ENCODE results near the gene TEX101.
"Not testable (repeated sequence)": the region's sequence is repeated elsewhere in the genome, so short reads cannot be mapped to it uniquely, and the experiment has no call there.

Gene TEX101

GRCh38 chr19:43414554-43414953, at the start of gene TEX101:
TEX101 (plus strand) TSS chr19:43414890; CDS start chr19:43415920, 1,030 bp downstream.
- no peak for DNase-seq (ENCODE audit: low read depth)

GRCh38 chr19:43365677-43366076, 49.0 kb upstream of the TEX101 start:
- DNase-seq (ENCODE audit: low read depth), result not testable (repeated sequence)

DNA sequence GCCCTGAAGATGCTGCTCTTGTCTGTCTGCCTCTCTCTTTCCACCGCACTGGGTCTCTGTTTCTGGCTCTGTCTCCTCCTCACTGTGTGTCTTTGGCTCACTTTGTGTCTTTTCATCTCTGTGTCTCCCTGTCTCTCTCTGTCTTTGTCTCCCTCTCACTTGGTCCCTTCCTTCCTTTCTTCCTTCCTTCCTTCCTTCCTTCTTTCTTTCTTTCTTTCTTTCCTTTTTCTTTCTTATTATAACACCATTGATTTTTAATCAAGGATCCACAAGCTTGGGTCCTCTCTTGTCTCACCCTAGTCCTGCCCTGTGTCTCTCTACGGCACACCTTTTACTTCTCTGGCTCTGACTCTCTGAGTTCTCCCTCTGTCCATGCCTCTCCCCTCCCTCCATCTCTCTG, 46.9 kb upstream of the TEX101 start:
- no peak for DNase-seq (ENCODE audit: low read depth)

DNA sequence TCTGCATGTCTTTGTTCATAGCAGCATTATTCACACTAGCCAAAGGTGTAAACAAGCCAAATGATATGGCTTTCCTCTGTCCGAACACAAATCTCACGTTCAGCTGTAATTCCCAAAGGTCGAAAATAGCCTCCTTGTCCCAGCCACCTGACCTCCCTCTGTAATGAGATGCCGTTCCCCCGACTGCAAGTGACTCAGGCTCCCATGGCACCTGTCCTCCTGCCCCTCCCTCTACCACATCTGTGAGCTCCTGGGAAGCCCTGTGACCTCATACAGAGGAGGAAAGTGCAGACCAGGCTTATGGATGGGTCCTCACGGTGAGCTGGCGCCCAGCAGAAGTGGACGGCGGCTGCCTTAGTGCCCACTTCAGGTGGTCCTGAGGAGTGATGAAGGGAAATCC, 45.8 kb upstream of the TEX101 start:
- DNase-seq (ENCODE audit: low read depth), result not testable (repeated sequence)

GRCh38 chr19:43371909-43372308, 42.8 kb upstream of the TEX101 start:
- no peak for DNase-seq (ENCODE audit: low read depth)

DNA sequence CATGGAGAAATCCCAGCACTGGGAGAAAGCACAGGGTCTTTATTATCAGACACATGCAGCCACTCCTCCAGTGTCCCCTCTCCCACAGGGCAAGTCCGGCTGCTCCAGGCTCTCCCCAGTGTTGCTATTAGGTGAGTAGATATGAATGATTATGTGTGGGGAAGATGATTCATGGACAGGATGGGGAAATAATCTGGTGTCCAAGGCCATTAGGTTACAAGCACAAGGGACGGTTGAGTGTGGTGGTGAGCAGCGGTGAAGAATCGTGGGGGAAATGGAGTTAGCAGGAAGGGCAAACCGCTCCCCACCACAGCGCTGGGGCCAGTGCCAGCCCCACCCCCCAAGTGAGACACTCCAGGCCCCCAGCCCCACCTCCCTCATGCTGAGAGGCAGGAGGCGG, 42.2 kb upstream of the TEX101 start:
- peak; percentile 60 for DNase-seq (ENCODE audit: low read depth)

- DNase-seq (ENCODE audit: low read depth), result not testable (repeated sequence)
Measured at GRCh38 chr19:43377624-43378023, 37.1 kb upstream of the TEX101 start.

DNA sequence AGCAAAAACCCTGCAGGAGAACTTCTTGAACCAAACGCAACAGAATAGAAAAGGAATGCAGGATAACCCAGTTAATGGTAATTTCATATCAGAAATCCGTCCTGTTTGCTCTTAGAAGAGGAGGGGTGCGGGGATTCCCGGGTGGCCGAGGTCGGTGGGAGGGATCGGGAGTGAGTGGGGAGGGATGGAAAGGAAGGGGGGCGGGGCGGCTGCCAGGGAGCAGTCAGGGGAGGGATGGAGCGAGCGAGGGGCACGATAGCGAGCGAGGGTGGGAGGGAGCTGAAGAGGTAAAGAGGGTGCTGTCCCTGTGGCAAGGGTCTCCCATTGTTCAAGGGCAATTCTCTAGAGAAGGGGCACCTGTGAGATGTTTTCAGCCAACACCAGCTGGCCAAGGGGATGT, 34.7 kb upstream of the TEX101 start:
- DNase-seq (ENCODE audit: low read depth), result no peak

DNA sequence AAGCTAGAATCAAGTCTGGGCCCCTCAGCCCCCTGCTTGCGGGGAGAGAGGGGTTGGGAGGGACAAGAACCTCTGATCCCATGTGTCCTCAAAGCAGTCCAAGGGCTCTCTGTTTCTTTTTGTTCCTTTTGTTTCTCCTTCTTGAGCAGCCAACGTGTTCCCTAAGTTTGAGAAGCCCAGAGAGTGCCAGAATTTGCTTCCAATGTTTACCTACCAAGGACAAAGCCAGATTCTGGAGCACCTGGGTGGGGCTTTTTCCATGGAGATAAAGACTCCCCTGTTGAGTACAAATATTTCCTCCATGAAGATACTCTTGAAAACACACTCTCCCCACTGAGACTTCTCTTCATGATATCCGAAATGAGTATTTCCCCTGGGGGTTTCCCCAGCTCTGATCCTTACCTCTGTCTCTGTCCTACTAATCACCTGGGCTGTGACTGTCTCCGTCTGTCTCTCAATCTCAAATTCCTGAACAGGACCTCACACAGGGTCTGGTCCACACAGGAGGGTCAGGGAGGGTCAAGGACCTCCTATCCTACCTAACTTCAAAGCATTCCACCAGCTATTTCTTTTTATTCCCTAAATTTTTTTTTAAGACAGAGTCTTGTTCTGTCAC, 33.8 kb upstream of the TEX101 start:
- no peak for DNase-seq (ENCODE audit: low read depth)

- DNase-seq (ENCODE audit: low read depth), result peak; percentile 10
Measured at GRCh38 chr19:43382586-43383216, 32.0 kb upstream of the TEX101 start.

- not testable (repeated sequence) for DNase-seq (ENCODE audit: low read depth)
Measured at GRCh38 chr19:43383254-43383653, 31.4 kb upstream of the TEX101 start.

- not testable (repeated sequence) for DNase-seq (ENCODE audit: low read depth)
Measured at GRCh38 chr19:43383759-43384158, 30.9 kb upstream of the TEX101 start.

DNA sequence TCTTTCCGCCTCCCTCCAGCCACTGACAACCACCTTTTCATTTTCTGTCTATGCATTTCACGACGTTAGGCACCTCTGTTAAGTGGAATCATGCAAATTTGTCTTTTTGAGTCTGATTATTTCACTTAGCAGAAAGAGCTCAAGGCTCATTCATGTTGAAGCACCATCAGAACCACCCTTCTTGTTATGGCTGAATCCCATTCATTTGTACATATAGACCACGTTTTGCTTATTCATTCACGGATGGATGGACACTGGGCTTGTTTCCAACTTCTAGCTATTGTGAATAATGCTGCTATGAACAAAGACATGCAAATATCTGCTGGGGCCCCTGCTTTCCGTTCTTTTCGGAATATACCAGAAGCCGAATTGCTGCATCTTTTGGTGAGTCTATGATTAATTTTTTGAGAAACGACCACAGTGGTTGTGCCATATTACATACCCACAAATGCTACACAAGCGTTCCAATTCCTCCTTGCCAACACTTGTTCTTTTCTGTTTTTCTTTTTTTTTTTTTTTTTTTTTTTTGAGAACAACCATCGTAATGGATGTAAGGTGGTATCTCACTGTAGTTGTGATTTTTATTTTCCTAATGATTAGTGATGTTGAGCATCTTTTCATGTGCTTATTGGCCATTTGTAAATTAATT, 23.7 kb upstream of the TEX101 start:
- not testable (repeated sequence) for DNase-seq (ENCODE audit: low read depth)

GRCh38 chr19:43391552-43391935, 23.1 kb upstream of the TEX101 start:
- DNase-seq (ENCODE audit: low read depth), result not testable (repeated sequence)

DNA sequence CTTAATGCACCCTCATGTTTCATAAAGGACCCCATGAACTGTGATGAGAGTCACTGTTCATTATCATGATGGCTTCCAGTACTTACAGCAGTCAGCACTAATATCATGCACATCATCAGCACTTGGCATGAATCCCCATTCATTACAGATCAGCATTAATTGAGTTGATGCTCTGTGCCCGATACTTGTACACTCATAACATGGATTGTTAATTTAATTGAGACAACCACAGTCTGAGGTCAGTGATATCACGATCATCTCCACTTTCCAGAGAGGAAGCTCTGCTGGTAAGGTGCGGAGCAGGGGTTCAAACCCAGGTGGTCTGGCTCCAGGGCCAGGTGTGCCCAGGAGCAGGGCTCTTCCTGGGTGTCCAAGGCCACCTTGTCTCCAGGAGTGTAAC, 21.2 kb upstream of the TEX101 start:
- DNase-seq (ENCODE audit: low read depth), result not testable (repeated sequence)

- DNase-seq (ENCODE audit: low read depth), result no peak
Measured at GRCh38 chr19:43395561-43395960, 19.1 kb upstream of the TEX101 start.

- DNase-seq (ENCODE audit: low read depth), result no peak
Measured at GRCh38 chr19:43406297-43406696, 8.4 kb upstream of the TEX101 start.

DNA sequence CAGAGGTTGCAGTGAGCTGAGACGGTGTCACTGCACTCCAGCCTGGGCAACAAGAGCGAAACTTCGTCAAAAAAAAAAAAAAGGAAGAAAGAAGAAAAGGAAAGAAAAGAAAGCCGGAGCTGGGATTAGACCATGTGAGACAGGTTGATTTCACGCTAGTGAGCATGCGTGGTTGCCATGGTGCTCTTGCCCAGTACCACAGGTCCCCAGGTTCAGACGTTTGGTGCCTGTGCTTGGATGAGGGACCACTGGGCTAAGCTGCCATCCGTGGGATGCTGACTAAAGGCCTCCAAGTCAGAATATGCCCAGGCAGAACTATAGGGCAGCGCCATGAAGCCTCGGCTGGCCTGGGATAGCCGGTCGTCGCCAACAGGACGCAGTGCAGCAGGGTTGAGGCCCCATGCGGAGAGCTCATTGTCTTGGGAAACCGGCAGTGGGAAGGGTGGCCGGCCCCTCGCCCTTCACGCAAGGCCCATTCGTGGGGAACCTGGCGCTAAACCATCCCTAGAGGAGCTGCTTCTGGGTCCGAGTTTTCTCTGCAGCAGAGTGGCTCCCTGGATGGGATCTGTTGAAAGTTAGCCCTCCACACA, 7.2 kb upstream of the TEX101 start:
- DNase-seq (ENCODE audit: low read depth), result no peak

DNA sequence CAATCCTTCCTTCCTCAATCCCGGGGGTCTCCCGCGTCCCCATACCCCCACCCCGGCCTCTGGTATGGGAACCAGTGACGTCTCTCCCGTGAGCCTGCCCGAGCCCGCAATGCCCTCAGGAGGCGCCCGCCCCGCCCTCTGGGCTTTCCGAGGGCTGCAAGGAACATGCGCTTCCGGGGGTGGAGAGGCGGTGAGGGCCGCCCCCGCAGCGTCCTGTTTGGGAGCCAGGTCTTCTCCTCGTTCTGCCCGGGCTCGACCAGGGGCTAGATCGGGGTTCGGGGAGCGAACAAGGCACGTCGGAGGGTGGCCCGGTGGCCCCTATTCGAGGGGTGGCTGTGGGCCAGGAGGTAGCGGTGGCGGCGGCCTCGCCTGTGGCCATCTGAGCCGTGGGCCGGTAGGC, 6.6 kb upstream of the TEX101 start:
- DNase-seq (ENCODE audit: low read depth), result no peak

DNA sequence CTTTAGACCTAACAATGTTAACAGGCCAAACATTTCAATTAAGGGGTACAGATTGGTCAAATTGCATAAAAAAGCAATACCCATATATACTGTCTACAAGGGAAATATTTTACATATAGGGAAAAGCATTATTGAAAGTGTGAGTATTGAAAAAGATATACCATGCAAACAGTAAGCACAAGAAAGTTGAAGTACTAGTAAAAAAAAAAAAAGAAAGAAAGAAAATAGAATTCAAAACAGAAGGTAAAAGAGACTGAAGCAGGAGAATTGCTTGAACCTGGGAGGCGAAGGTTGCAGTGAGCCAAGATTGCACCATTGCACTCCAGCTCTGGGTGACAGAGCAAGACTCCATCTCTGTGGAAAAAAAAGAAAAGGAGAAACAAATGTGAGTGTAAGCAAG, 5.3 kb upstream of the TEX101 start:
- DNase-seq (ENCODE audit: low read depth), result no peak

- no peak for DNase-seq (ENCODE audit: low read depth)
Measured at GRCh38 chr19:43412441-43412840, 2.2 kb upstream of the TEX101 start.

DNA sequence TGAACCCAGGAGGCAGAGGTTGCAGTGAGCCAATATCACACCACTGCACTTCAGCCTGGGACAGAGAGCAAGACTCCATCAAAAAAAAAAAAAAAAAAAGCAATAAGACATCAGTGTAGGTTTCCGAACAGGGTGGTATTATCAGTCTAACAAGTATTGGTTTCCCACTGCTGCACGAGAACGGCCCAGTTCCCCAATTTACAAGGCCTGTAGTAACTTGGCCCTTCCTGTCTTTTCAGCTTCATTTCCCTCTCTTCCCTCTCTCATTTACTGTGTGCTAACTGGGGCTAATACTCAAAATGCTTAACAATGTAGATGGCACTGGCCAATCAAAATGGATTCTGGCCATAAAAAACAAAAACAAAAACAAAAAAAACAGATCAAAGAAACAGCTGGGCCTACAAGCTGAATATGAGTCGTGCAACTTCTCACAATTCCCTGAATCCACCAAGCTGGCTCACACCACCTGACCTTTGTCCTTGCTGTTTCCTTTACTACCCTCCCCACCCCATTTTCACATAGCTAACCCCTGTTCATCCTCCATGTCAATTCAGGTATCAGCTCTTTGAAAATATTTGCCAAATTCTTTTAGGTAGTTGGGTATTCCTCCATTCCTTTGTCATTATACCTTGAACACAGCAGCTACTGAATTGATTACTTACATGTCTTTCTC, 2.4 kb downstream of the TEX101 start:
- DNase-seq (ENCODE audit: low read depth), result no peak

- DNase-seq (ENCODE audit: low read depth), result no peak
Measured at GRCh38 chr19:43420954-43421353, 6.3 kb downstream of the TEX101 start.

Measured in ELR (cell line).